T-helper 2 cell (primary cell): Measurements from ENCODE around the gene PLCH1.
A peak's percentile ranks its signal among the peaks of the same experiment; 100 is the strongest.

ENCODE experiments used
- DNase-seq, 5 experiments: peaks; one replicate each; pipeline versions ENCODE4 v3.0.0 to v3.0.0-alpha.2; 2012 to 2022

Gene PLCH1

DNA sequence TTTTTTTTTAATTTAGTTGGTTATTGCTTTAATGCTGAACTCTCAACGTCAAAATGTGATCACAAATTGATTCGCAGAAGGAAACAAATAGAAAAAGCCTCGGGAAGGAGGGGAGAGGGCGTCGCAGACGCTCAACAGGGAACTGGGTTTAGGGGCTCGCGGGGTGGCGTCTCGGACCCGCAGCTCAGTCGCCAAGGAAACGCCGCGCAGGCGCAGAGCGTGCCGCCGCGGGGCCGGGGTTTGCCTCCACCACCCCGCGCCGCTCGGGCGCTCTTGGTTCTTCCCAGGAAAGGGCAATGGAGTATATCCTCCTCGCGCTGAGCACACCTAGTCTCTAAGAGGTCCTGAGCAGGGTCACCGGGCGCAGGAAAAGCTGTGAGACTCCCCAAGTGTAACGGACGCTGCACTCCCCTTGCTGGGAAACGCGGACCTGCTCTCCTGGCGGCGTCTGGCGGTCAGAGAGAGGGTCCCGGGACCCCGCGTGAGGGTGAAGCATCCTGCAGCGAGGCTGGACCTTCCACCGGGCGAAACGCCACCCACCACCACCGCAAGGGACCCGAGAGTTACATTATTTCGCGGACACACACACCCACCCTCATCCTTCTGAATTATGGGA lies 753 bp downstream of the PLCH1 start:
- DNase-seq = peak in 3 of 5 experiments; percentile 8 to 30 (median 22)

- DNase-seq = no peak
Measured at GRCh38 chr3:155743606-155744005, 1.3 kb downstream of the PLCH1 start.

- DNase-seq = no peak
Measured at GRCh38 chr3:155742349-155742965, 2.4 kb downstream of the PLCH1 start.

DNA sequence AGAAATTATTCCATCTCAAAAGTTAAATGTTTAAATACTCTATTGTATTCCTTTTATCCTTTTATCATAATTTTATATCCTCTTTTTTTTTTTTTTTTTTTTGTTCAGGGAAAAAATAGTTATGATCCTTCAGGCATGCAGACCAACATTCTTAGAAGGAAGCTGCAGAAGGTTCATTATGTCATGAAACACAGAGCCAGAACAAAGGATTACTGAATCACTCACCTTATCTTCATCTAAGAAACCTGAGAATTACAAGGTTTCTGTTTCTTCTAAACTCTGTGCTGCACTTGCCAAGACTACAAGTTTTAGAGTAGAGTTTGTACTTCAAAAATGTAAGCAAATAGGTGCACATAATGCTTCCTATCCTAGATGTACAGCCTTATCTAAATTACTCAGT lies 3.3 kb downstream of the PLCH1 start:
- DNase-seq = no peak

DNA sequence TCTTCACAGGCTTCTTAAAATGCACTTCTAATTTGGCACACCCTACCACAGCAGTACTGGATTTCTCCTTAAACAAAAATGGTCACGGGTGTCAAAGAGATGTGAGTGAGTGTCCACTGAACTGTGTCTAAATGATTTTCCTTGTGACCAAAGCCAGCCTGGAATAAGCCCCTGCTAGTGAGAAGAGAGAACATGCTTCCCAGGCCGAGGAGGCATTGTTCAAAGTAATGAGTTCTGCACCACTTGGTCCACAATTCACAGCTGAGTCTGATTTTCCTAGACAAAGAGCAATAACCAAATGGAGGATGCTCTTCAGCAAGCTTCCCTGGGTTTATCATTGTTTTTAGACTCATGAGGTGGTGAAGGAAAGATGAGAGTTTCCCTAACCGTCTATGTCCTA lies 3.8 kb downstream of the PLCH1 start:
- DNase-seq = no peak

GRCh38 chr3:155739154-155739553 lies 5.7 kb downstream of the PLCH1 start:
- no peak for DNase-seq

DNA sequence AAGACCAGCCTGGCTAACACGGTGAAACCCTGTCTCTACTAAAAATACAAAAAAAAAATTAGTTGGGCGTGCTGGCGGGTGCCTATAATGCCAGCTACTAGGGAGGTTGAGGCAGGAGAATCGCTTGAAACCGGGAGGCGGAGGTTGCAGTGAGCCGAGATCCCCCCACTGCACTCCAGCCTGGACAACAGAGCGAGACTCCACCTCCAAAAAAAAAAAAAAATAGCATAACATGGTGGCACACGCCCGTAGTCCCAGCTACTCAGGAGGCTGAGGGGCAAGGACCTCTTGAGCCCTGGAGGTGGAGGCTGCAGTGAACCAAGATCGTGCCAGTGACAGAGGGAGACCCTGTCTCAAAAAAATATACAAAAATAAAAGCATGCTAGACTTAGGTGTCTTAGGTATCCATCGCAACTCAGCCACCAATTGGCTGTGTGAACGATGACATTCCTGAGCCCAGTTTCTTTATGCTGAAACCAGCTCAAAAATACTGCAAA lies 6.2 kb downstream of the PLCH1 start:
- no peak for DNase-seq

DNA sequence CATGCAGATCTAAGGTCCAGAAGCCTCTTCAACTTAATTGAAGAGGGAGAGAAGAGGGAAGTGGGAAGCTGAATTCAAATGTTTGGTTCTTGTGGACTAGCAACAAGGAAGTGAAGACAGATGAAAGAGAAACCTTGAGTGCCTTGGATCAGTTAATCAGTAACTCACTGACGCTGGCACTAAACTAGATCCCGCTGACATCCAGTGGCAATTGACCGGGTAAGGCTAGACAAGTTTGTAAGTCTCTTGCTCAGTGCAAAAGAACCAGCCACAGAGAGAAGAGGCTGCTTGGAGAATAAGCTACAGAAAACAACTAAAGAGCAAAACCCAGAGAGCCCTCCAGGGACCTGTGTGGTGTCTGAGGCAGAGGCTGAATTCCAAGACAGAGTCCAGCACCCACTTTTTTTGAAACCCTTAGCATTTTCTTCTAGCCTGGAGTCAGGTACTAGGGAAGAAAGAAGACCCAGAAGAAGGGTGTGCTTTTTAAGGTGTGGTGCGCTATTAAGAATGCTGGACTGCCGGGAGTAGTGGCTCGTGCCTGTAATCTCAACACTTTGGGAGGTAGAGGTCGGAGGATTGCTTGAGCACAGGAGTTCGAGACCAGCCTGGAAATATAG lies 6.9 kb downstream of the PLCH1 start:
- no peak for DNase-seq

GRCh38 chr3:155736381-155736780 lies 8.5 kb downstream of the PLCH1 start:
- DNase-seq = no peak

GRCh38 chr3:155730843-155731242 lies 14.0 kb downstream of the PLCH1 start:
- no peak for DNase-seq

GRCh38 chr3:155727836-155728235 lies 17.0 kb downstream of the PLCH1 start:
- no peak for DNase-seq

GRCh38 chr3:155714295-155714718 lies 30.6 kb downstream of the PLCH1 start:
- DNase-seq = no peak

DNA sequence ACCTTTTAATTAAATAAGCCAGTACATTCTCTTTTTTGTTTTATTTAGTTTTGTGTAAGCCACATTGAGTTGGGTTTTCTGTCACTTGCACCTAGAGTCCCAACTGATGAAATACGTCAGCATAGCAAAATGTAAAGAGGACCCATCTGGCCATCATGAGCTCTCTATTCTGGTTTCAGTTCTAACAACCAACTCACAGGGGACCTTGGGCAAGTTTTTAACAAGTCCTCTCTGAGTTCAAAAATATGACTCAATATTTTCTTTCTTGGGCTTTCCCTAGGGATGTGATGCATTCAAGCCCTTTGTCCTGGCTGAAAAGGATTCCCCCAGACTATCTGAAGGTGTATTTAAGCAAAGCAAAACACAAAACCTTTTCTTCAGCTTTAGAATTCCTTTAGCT lies 32.9 kb downstream of the PLCH1 start:
- DNase-seq = no peak

DNA sequence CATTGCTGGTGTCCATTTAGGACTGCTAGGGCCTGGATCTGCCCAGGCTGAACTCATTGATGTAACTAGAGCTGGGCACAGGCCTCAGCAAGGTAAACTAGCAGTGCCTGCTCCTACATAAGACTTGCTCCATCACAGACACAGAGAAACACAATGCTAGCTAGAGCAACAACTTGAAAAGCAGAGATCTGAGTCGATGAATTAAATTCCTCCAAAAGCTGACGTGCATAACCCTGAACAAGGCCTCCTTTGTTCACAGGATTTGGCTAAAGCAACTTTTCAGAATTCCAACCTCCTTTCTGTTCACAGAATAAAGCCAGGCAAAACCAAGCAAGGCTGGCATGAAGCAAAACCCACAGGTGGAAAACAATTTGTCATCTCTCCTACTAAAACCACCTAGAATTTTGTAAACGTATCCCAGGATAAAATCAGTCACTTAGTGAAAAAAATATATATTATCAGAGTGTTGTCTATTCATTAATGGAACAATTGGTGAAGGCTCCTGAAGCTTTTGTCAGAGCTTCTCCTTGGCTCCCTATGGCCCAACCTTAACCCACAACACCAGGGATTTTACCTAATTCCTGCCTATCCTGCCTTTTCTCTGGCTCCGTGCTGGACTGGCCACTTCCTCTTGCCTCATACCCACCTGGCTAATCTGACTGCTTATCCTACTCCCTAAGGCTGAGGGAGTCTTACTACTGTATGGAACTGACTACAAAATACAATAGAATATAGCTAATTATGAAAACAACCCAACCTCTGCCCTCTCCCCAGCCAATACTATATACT lies 39.9 kb downstream of the PLCH1 start:
- DNase-seq = no peak

DNA sequence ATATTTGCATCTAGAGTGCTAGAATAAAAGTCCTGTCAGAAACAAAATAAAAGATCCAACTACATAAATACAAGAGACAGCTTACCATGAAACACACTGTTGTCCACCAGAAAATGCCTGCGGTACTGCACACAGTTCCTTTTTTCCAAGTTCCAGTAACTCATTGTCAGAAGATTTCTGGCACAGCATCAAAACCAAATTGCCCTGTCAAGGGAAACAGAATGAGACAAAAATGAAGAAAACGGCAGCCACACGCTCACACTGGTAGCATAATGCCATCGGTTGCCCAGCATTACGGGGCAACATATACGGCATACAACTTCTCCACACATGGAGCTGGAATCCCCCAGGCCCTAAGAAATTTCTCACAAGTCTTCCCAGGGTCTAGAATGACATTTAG lies 40.8 kb downstream of the PLCH1 start:
- DNase-seq = no peak

DNA sequence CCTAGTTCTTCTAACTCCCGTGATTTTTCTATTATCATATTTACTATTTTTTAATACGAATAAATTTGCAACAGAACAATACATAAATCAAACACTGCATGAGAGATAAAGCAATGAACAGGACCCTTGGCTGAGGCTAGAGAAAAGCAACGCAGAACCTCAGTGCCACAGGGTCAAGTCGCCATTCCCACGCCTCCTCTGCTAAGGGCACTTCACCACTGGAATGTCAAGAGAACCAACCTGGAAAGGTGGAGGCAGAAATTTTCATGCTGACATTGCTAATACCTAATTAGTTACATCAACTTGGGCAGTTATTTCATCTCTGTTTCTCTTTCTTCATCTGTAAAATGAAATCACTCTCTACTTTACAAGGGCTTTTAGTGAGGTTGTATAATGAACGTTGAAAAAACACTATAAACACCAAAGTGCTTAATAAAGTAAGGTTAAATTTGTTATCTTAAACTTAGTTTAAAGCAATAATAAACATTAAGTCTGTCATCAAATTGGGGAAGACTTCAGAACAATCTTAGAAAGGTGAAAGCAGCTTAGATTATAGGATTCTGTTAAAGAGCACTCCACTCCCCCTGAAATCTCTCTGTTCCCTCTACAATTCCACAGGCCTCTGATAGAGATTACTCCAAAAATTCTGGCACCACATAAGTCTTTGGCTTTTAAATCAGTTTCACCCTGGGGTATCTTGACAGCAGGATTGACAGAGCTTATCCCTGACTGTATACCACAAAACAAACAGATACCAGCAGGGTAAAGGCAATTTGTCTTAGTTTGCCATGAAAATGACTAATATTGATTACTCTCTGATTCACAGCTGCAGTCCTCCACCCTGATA lies 41.9 kb downstream of the PLCH1 start:
- no peak for DNase-seq

GRCh38 chr3:155701882-155702465 lies 42.9 kb downstream of the PLCH1 start:
- DNase-seq = peak in 1 of 5 experiments; percentile 41

GRCh38 chr3:155697542-155697941 lies 47.3 kb downstream of the PLCH1 start:
- DNase-seq = no peak

DNA sequence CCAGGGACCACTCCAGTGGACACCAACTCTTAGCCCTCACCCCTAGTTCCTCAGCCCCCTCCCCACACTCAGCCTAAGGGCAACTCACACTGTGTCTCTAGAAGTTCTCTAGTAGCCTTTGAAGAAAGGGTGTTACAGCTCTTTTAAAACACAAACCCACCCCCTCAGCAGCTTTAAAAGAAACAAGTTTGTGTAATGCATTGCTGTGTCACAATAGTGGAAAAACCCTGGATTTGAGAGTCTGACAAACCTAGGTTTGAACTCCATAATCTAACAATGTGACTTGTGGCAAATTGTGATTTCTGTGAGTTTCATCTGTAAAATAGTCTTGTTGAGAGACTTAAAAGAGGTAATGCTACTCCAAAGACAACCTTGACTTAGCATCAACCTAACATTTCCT lies 54.0 kb downstream of the PLCH1 start:
- no peak for DNase-seq

DNA sequence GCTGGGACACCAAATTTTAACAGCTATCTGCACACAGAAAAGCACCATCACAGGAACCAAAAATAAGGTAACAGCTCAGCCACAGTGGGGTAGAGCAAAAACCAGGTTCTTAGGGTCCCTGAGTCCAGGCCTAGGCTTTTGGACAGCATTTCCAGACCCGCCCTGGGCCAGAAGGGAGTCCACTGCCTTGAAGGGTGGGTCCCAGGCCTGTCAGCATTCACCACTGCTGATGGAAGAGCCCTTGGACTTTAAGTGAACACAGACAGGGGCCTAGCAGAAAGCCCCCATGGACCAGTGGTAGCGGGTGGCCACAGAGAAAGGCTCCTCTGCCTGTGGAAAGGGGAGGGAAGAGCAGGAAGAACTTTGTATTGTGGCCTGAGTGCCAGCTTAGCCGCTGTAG lies 56.4 kb downstream of the PLCH1 start:
- DNase-seq = no peak

GRCh38 chr3:155683344-155683720 lies 61.5 kb downstream of the PLCH1 start:
- DNase-seq = no peak
